GM12878 (cell line): Measurements from ENCODE around the gene NAA25. TPM values are rescaled to one million over a fixed set of nuclear protein-coding genes. Genes with fewer than 3 reads are reported as not detected.

Experiments used
- ATAC-seq: fragments of 200-7000 bp; cut with Tn5 transposase; 3 replicates; pipeline ENCODE4 v1.9.1; 2020; ENCODE audit warnings: mild to moderate bottlenecking, moderate library complexity
- BruUV-seq: library from RNA; stranded (reverse); fragments of 400-500 nt; replicated peaks from 2 replicates; lab custom pipeline; 2021; lab: Mats Ljungman, UMichigan
- CTCF ChIA-PET: fragments of 300-600 bp; sonication (Branson Sonifier 250); formaldehyde crosslinking; extraction: SDS; loops from one replicate; lab custom pipeline; 2021; ENCODE audit warnings: inconsistent platforms; lab: Yijun Ruan, JAX
- POLR2A ChIA-PET: fragments of 350-600 bp; formaldehyde crosslinking; extraction: SDS; loops from one replicate; lab custom pipeline; 2021; ENCODE audit warnings: inconsistent platforms; lab: Charles Lee
- RAD21 ChIA-PET: fragments of 300-600 bp; sonication (Branson Sonifier 250); formaldehyde crosslinking; loops from one replicate; lab custom pipeline; 2023; ENCODE audit warnings: antibody characterized with exemption; ENCODE audit not compliant: unreplicated experiment; lab: Charles Lee
- SMC1A ChIA-PET: fragments of 300-600 bp; sonication (Branson Sonifier 250); formaldehyde crosslinking; loops from one replicate; lab custom pipeline; 2023; ENCODE audit not compliant: unreplicated experiment, uncharacterized antibody; lab: Charles Lee
- DNase-seq: peaks from one replicate; pipeline ENCODE4 v3.0.0-alpha.2; 2011; ENCODE audit warnings: low read depth, low spot score
- FAIRE-seq: peaks from 3 replicates; lab custom pipeline; 2011; peaks lifted over from hg19 to GRCh38; lab: Jason Lieb, UNC
- H2AFZ ChIP-seq: 2 replicates; pipeline ENCODE4 v1.6.0; 2011; ENCODE audit warnings: low read depth, low read length, control low read depth; ENCODE audit not compliant: control insufficient read depth
- H3K27ac ChIP-seq: 2 replicates; pipeline ENCODE4 v1.5.1; 2011; ENCODE audit warnings: control low read depth; ENCODE audit not compliant: control insufficient read depth, insufficient read depth
- H3K27me3 ChIP-seq, 2 experiments: replicated peaks in 1 of 2; 2 replicates each; pipeline versions ENCODE4 v1.6.0 to v1.6.1; 2011; ENCODE audit warnings: low read length in 1 of 2; ENCODE audit not compliant: control insufficient read depth in 2 of 2, insufficient read depth in 2 of 2
- H3K36me3 ChIP-seq, 2 experiments: 2 replicates each; pipeline ENCODE4 v1.5.1; 2011; ENCODE audit warnings: low read length in 1 of 2; ENCODE audit not compliant: control insufficient read depth in 2 of 2, insufficient read depth in 2 of 2
- H3K4me1 ChIP-seq: 2 replicates; pipeline ENCODE4 v1.6.1; 2011; ENCODE audit warnings: mild to moderate bottlenecking, low read length, moderate library complexity, mixed read lengths; ENCODE audit not compliant: control insufficient read depth, insufficient read depth
- H3K4me2 ChIP-seq: 2 replicates; pipeline ENCODE4 v1.6.0; 2011; ENCODE audit warnings: control low read depth; ENCODE audit not compliant: control insufficient read depth, insufficient read depth
- H3K4me3 ChIP-seq: fragments of 200-600 bp; sonication (generic); 2 replicates; pipeline ENCODE4 v1.5.1; 2016
- H3K79me2 ChIP-seq: 2 replicates; pipeline ENCODE4 v1.6.0; 2011; ENCODE audit warnings: low read length; ENCODE audit not compliant: control insufficient read depth, insufficient read depth
- H3K9ac ChIP-seq: 2 replicates; pipeline ENCODE4 v1.8.0; 2011; ENCODE audit warnings: low read length, control low read depth, mixed read lengths; ENCODE audit not compliant: control insufficient read depth, insufficient read depth
- H3K9me3 ChIP-seq: replicated peaks from 3 replicates; pipeline ENCODE4 v1.5.1; 2011; ENCODE audit warnings: mild to moderate bottlenecking, low read length; ENCODE audit not compliant: control insufficient read depth, insufficient read depth
- H4K20me1 ChIP-seq: 2 replicates; pipeline ENCODE4 v1.6.0; 2011; ENCODE audit not compliant: control insufficient read depth, insufficient read depth
- BACH1 ChIP-seq: fragments of 450-650 bp; IDR thresholded peaks from 2 replicates; pipeline ENCODE4 v1.6.1; 2017; ENCODE audit warnings: mild to moderate bottlenecking, borderline replicate concordance
- CHD4 ChIP-seq: fragments of 200-600 bp; sonication (generic); IDR thresholded peaks from 2 replicates; pipeline ENCODE4 v1.6.1; 2016; ENCODE audit warnings: mild to moderate bottlenecking
- CTCF ChIP-seq, 3 experiments: IDR thresholded peaks in 2 of 3; conservative IDR thresholded peaks in 1 of 3; 2 replicates each; pipeline ENCODE4 v1.5.1; 2011; ENCODE audit warnings: low read depth in 3 of 3, low read length in 3 of 3, mild to moderate bottlenecking in 3 of 3, control low read depth in 2 of 3, moderate library complexity in 2 of 3, inconsistent platforms in 1 of 3, mixed read lengths in 1 of 3; ENCODE audit not compliant: control insufficient read depth in 2 of 3, insufficient read depth in 1 of 3; ENCODE audit errors: extremely low read depth in 1 of 3
- ELK1 ChIP-seq: IDR thresholded peaks from 2 replicates; pipeline ENCODE4 v1.6.1; 2012; ENCODE audit warnings: low read depth, low read length, improper control_type of control experiment
- MXI1 ChIP-seq: fragments of 150-350 bp; IDR thresholded peaks from 2 replicates; pipeline ENCODE4 v1.6.1; 2011; ENCODE audit warnings: low read depth, mild to moderate bottlenecking, inconsistent platforms, low read length, improper control_type of control experiment
- PBX3 ChIP-seq: IDR thresholded peaks from 2 replicates; pipeline ENCODE4 v1.6.1; 2011; ENCODE audit warnings: mild to moderate bottlenecking, low read depth, low read length, moderate library complexity; ENCODE audit not compliant: insufficient replicate concordance
- POLR2A ChIP-seq: IDR thresholded peaks from 2 replicates; pipeline ENCODE4 v1.6.1; 2011; ENCODE audit warnings: low read depth, mild to moderate bottlenecking, low read length
- RBBP5 ChIP-seq: fragments of 200-600 bp; sonication (generic); conservative IDR thresholded peaks from 2 replicates; pipeline ENCODE4 v1.6.1; 2016
- SP1 ChIP-seq: IDR thresholded peaks from one replicate; pipeline ENCODE4 v1.6.1; 2011; ENCODE audit warnings: low read depth, low read length
- SPI1 ChIP-seq: IDR thresholded peaks from 2 replicates; pipeline ENCODE4 v1.6.1; 2011; ENCODE audit warnings: low read depth, mild to moderate bottlenecking, low read length, moderate library complexity, borderline replicate concordance; ENCODE audit not compliant: insufficient read depth
- ZNF217 ChIP-seq: fragments of 450-650 bp; IDR thresholded peaks from 2 replicates; pipeline ENCODE4 v1.6.1; 2017; ENCODE audit warnings: antibody characterized with exemption, mild to moderate bottlenecking
- in situ Hi-C: fragments of 300-500 bp; cut with MboI; formaldehyde crosslinking; loops from 9 replicates; pipeline ENCODE4 v1.14.3; 2018; ENCODE audit warnings: mixed read lengths
- intact Hi-C: fragments of 100-400 bp; cut with micrococcal nuclease; formaldehyde crosslinking; loops from one replicate; pipeline ENCODE4 v1.14.2; 2022; ENCODE audit not compliant: unreplicated experiment
- microRNA-seq: library from miRNA; unstranded; fragments of <30 nt; microRNA quantifications from one replicate; pipeline ENCODE4, GENCODE V29; 2018
- polyA plus RNA-seq, 11 experiments: library from polyadenylated mRNA; depleted of rRNA in 4 of 11; unstranded in 6 of 11; stranded (reverse) in 5 of 11; fragments of >200 nt; fragmentation: Nextera tagmentation in 4 of 11; fragmentation: Illumina TruSeq in 1 of 11; extraction: Ambion mirVana in 4 of 11; extraction: Trizol in 1 of 11; gene quantifications; 1 replicate in 1 of 11; 2 replicates in 10 of 11; pipeline versions ENCODE4 v1.2.1 to v1.2.3, GENCODE V29; 2011 to 2016; ENCODE audit warnings: inconsistent platforms in 2 of 11, missing spikeins in 2 of 11, low read depth in 1 of 11
- small RNA-seq: library from RNA; depleted of rRNA; stranded (forward); fragments of <200 nt; gene quantifications from one replicate; pipeline ENCODE3, GENCODE V24; 2014
- total RNA-seq, 4 experiments: library from RNA; depleted of rRNA in 3 of 4; stranded (reverse); fragments of >200 nt in 3 of 4; fragmentation: Illumina TruSeq in 1 of 4; extraction: Trizol in 1 of 4; gene quantifications; 2 replicates each; pipeline versions ENCODE4 v1.2.1 to v1.2.3, GENCODE V29; 2013 to 2021
- TF ChIP-seq, protein P1 (sequence below): IDR thresholded peaks from 2 replicates; pipeline ENCODE4 v1.6.1; 2011; ENCODE audit warnings: low read depth, mild to moderate bottlenecking, low read length, moderate library complexity, borderline replicate concordance; ENCODE audit errors: extremely low read depth

NAA25 gene
- total and polyA plus RNA-seq, 10 of the 15 experiments (the other 5 are each of a cell fraction or from before 2014, with no cell fraction given): 15.0 to 39.2 (median 29.4) TPM

- no peak overlapping the region for H3K9ac ChIP-seq
- in situ Hi-C loops (no loop called here), intact Hi-C loops (no loop called here)
- no peak for DNase-seq
- no peaks in the 10 kb centered on the region; the same call in 2 of the 3 replicates for H3K9me3 ChIP-seq
- RAD21 ChIA-PET: no interaction called here
- BruUV-seq: no TSS peak
- H3K4me1 ChIP-seq: no peaks in the 10 kb centered on the region
- no peaks in the 10 kb centered on the region; the same call in 1 of the 2 replicates for H4K20me1 ChIP-seq
- CTCF ChIA-PET: no interaction called here
- no peak for ATAC-seq
- no peaks in the 10 kb centered on the region for H3K79me2 ChIP-seq
- H3K36me3 ChIP-seq: no peaks in the 10 kb centered on the region
- TF ChIP-seq SPI1 (no peak), CHD4 (no peak), RBBP5 (no peak), CTCF (IDR thresholded peaks at IDR 0.05 in 2 of 3, conservative IDR thresholded peaks at IDR 0.05 in 1 of 3; ENCODE audit: control insufficient read depth in 2 of 3, extremely low read depth in 1 of 3, insufficient read depth in 1 of 3, low read depth in 3 of 3, low read length in 3 of 3) (no peak), SP1 (no peak), PBX3 (no peak), MXI1 (no peak), ZNF217 (no peak), POLR2A (no peak), ELK1 (no peak), BACH1 (no peak)
- TF ChIP-seq, protein P1, sequence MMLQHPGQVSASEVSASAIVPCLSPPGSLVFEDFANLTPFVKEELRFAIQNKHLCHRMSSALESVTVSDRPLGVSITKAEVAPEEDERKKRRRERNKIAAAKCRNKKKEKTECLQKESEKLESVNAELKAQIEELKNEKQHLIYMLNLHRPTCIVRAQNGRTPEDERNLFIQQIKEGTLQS: no peak
- TF ChIP-seq, all 136 proteins: peak for 0
- Histone ChIP-seq H2AFZ (no peak overlapping the region), H3K27ac (no peak overlapping the region), H3K4me3 (no peak overlapping the region), H3K4me2 (no peak overlapping the region), H3K27me3 (no peaks in the 10 kb centered on the region)
- no peak for FAIRE-seq
- ChIA-PET SMC1A (interaction anchor here (0.7 to 1.3 kb wide), 4 partner anchors 15 to 446 kb away, joined by 3 to 4 read pairs (median 4); no protein-coding TSS in a partner anchor), POLR2A (no interaction called here)
Measured at GRCh38 chr12:111976860-111977259, 131.7 kb downstream of the NAA25 start.

Small RNAs within 50 kb of the gene (microRNA-seq; reads per million reads assigned to microRNA genes)
- 0.56 reads per million for gene MIR3657

Small RNAs within 50 kb of the gene (small RNA-seq; reads per million reads assigned to genes)
- gene AC004024.1 (not detected), gene MIR3657 (not detected), gene RF00019 (not detected)

Other genes with a start within 250 kb of the NAA25 start
- gene TMEM116, start 95.6 kb downstream of the NAA25 start, total RNA-seq (2014; rRNA removed): 6.0 and 7.2 TPM in 2 replicates
- gene TMEM116, start 95.6 kb downstream of the NAA25 start, total RNA-seq (2014; rRNA removed; fragmentation: Illumina TruSeq; extraction: Trizol): 8.9 and 9.2 TPM in 2 replicates
- gene TMEM116, start 95.6 kb downstream of the NAA25 start, total RNA-seq (2021): 5.5 and 6.0 TPM in 2 replicates
- gene TMEM116, start 95.6 kb downstream of the NAA25 start, polyA plus RNA-seq (2011; rRNA removed): 25.7 and 31.0 TPM in 2 replicates
- gene TMEM116, start 95.6 kb downstream of the NAA25 start, polyA plus RNA-seq (2014; fragmentation: Illumina TruSeq; extraction: Trizol): 7.6 and 7.8 TPM in 2 replicates
- 10 to 100 TPM in 1 of 2 experiments, 1 to 10 TPM in 1; 7.9 to 13.5 TPM for gene TMEM116, start 95.6 kb downstream of the NAA25 start, polyA plus RNA-seq (2014; fragmentation: Nextera tagmentation; extraction: Ambion mirVana)
- gene TMEM116, start 95.6 kb downstream of the NAA25 start, polyA plus RNA-seq (2014; rRNA removed): 7.7 and 8.0 TPM in 2 replicates
- 10 to 100 TPM; 10.9 to 13.0 TPM for gene TMEM116, start 95.6 kb downstream of the NAA25 start, polyA plus RNA-seq (2016; fragmentation: Nextera tagmentation; extraction: Ambion mirVana)
- 43.9 and 46.7 TPM in 2 replicates for gene ERP29, start 95.4 kb downstream of the NAA25 start, total RNA-seq (2014; rRNA removed)
- gene ERP29, start 95.4 kb downstream of the NAA25 start, total RNA-seq (2014; rRNA removed; fragmentation: Illumina TruSeq; extraction: Trizol): 127 and 141 TPM in 2 replicates
- gene ERP29, start 95.4 kb downstream of the NAA25 start, total RNA-seq (2021): 97.8 and 102 TPM in 2 replicates
- gene ERP29, start 95.4 kb downstream of the NAA25 start, polyA plus RNA-seq (2011; rRNA removed): 146 and 157 TPM in 2 replicates
- 59.9 and 106 TPM in 2 replicates for gene ERP29, start 95.4 kb downstream of the NAA25 start, polyA plus RNA-seq (2014; fragmentation: Illumina TruSeq; extraction: Trizol)
- gene ERP29, start 95.4 kb downstream of the NAA25 start, polyA plus RNA-seq (2014; fragmentation: Nextera tagmentation; extraction: Ambion mirVana): 100 to 1,000 TPM in 1 of 2 experiments, 10 to 100 TPM in 1; 47.1 to 119 TPM
- 115 and 127 TPM in 2 replicates for gene ERP29, start 95.4 kb downstream of the NAA25 start, polyA plus RNA-seq (2014; rRNA removed)
- gene ERP29, start 95.4 kb downstream of the NAA25 start, polyA plus RNA-seq (2016; fragmentation: Nextera tagmentation; extraction: Ambion mirVana): 100 to 1,000 TPM; 103 to 107 TPM
- gene TRAFD1, start 16.8 kb upstream of the NAA25 start, total RNA-seq (2014; rRNA removed): 45.9 and 52.9 TPM in 2 replicates
- gene TRAFD1, start 16.8 kb upstream of the NAA25 start, total RNA-seq (2014; rRNA removed; fragmentation: Illumina TruSeq; extraction: Trizol): 37.2 and 37.5 TPM in 2 replicates
- 44.6 and 44.8 TPM in 2 replicates for gene TRAFD1, start 16.8 kb upstream of the NAA25 start, total RNA-seq (2021)
- 49.1 and 58.4 TPM in 2 replicates for gene TRAFD1, start 16.8 kb upstream of the NAA25 start, polyA plus RNA-seq (2011; rRNA removed)
- 54.7 and 69.1 TPM in 2 replicates for gene TRAFD1, start 16.8 kb upstream of the NAA25 start, polyA plus RNA-seq (2014; fragmentation: Illumina TruSeq; extraction: Trizol)
- gene TRAFD1, start 16.8 kb upstream of the NAA25 start, polyA plus RNA-seq (2014; fragmentation: Nextera tagmentation; extraction: Ambion mirVana): 10 to 100 TPM; 42.3 to 43.8 TPM
- 39.3 and 46.6 TPM in 2 replicates for gene TRAFD1, start 16.8 kb upstream of the NAA25 start, polyA plus RNA-seq (2014; rRNA removed)
- 10 to 100 TPM; 54.4 to 55.5 TPM for gene TRAFD1, start 16.8 kb upstream of the NAA25 start, polyA plus RNA-seq (2016; fragmentation: Nextera tagmentation; extraction: Ambion mirVana)